Neural cell (in vitro differentiated cells): ENCODE results near the gene MED27.

Source experiments
- CTCF ChIP-seq: fragments of 450-650 bp; IDR thresholded peaks from 2 replicates; pipeline ENCODE4 v1.5.1; 2014; ENCODE audit warnings: antibody characterized with exemption, mild to moderate bottlenecking, moderate library complexity; ENCODE audit not compliant: poor library complexity, severe bottlenecking
- EP300 ChIP-seq: fragments of 450-650 bp; conservative IDR thresholded peaks from 2 replicates; pipeline ENCODE4 v1.6.1; 2014; ENCODE audit warnings: antibody characterized with exemption, mild to moderate bottlenecking, moderate library complexity; ENCODE audit not compliant: poor library complexity, severe bottlenecking
- EZH2 ChIP-seq: fragments of 200-600, 300-800 bp; shearing (Covaris generic), sonication (generic); IDR thresholded peaks from 2 replicates; pipeline ENCODE4 v1.6.1; 2014; ENCODE audit warnings: antibody characterized with exemption, low read length, borderline replicate concordance, mild to moderate bottlenecking; ENCODE audit not compliant: insufficient read depth, poor library complexity, severe bottlenecking
- MXI1 ChIP-seq: fragments of 450-650 bp; conservative IDR thresholded peaks from 2 replicates; pipeline ENCODE4 v1.6.1; 2014; ENCODE audit warnings: antibody characterized with exemption, mild to moderate bottlenecking; ENCODE audit not compliant: poor library complexity, severe bottlenecking
- POLR2AphosphoS5 ChIP-seq: IDR thresholded peaks from 2 replicates; pipeline ENCODE4 v1.6.1; 2012
- RAD21 ChIP-seq: fragments of 450-650 bp; conservative IDR thresholded peaks from 2 replicates; pipeline ENCODE4 v1.6.1; 2014; ENCODE audit warnings: antibody characterized with exemption, mild to moderate bottlenecking, moderate library complexity
- TAF1 ChIP-seq: IDR thresholded peaks from 2 replicates; pipeline ENCODE4 v1.6.1; 2012; ENCODE audit warnings: low read depth
- TF ChIP-seq, protein P1 (sequence below): IDR thresholded peaks from 2 replicates; pipeline ENCODE4 v1.6.1; 2012; ENCODE audit warnings: borderline replicate concordance

- TF ChIP-seq EZH2, result no peak
- no peak for TF ChIP-seq CTCF
- TF ChIP-seq EP300, result no peak
- TF ChIP-seq RAD21, result no peak
- TF ChIP-seq POLR2AphosphoS5, result no peak
- TF ChIP-seq MXI1, result no peak
- TF ChIP-seq, protein P1, sequence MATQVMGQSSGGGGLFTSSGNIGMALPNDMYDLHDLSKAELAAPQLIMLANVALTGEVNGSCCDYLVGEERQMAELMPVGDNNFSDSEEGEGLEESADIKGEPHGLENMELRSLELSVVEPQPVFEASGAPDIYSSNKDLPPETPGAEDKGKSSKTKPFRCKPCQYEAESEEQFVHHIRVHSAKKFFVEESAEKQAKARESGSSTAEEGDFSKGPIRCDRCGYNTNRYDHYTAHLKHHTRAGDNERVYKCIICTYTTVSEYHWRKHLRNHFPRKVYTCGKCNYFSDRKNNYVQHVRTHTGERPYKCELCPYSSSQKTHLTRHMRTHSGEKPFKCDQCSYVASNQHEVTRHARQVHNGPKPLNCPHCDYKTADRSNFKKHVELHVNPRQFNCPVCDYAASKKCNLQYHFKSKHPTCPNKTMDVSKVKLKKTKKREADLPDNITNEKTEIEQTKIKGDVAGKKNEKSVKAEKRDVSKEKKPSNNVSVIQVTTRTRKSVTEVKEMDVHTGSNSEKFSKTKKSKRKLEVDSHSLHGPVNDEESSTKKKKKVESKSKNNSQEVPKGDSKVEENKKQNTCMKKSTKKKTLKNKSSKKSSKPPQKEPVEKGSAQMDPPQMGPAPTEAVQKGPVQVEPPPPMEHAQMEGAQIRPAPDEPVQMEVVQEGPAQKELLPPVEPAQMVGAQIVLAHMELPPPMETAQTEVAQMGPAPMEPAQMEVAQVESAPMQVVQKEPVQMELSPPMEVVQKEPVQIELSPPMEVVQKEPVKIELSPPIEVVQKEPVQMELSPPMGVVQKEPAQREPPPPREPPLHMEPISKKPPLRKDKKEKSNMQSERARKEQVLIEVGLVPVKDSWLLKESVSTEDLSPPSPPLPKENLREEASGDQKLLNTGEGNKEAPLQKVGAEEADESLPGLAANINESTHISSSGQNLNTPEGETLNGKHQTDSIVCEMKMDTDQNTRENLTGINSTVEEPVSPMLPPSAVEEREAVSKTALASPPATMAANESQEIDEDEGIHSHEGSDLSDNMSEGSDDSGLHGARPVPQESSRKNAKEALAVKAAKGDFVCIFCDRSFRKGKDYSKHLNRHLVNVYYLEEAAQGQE, result no peak
- TF ChIP-seq TAF1, result no peak
Observed at GRCh38 chr9:131851414-131851813, 228.3 kb downstream of the MED27 start.
